ENCODE data around the gene HIPK1.
A peak's percentile ranks its signal among the peaks of the same experiment; 100 is the strongest.

HIPK1 gene

DNA sequence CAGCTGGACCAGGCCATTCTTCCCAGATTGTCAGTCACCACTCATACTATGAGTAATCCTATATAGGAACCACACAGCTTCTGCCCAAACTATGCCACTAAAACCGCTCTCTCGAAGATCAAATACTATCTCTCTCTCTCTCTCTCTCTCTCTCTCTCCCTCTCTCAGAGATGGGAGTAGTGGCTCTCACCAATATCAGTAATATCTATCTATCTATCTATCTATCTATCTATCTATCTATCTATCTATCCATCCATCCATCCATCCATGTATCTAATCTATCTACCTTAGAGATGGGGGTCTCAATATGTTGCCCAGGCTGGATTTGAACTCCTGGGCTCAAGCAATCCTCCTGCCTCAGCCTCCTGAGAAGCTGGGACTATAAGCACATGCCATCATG, 4.7 kb upstream of the HIPK1 start:
- Histone ChIP-seq H3K27ac (ENCODE audit: low read depth, low read length) (no peak overlapping the region), H4K20me1 (ENCODE audit: low read depth, low read length) (no peaks in the 10 kb centered on the region), H2AFZ (ENCODE audit: low read depth, low read length, severe bottlenecking) (no peak overlapping the region), H3K9me2 (replicated peaks; ENCODE audit: insufficient read depth, low read length) (no peaks in the 10 kb centered on the region), H3K79me2 (ENCODE audit: insufficient read depth, low read length) (no peaks in the 10 kb centered on the region), H3K9me3 (ENCODE audit: insufficient read depth, low read length) (no peaks in the 10 kb centered on the region), H3K36me3 (ENCODE audit: low read length) (no peaks in the 10 kb centered on the region), H3K4me3 (ENCODE audit: insufficient read depth, low read length, poor library complexity, severe bottlenecking) (no peak overlapping the region), H3K27me3 (ENCODE audit: low read length) (no peaks in the 10 kb centered on the region), H3K4me2 (ENCODE audit: low read depth, low read length, poor library complexity, severe bottlenecking) (no peak overlapping the region), H3K9ac (ENCODE audit: low read length) (no peak overlapping the region), H3F3A (ENCODE audit: insufficient read depth) (peaks cover 7% of the 10 kb centered on the region; the same call in 1 of the 2 replicates)
- TF ChIP-seq, protein P1, sequence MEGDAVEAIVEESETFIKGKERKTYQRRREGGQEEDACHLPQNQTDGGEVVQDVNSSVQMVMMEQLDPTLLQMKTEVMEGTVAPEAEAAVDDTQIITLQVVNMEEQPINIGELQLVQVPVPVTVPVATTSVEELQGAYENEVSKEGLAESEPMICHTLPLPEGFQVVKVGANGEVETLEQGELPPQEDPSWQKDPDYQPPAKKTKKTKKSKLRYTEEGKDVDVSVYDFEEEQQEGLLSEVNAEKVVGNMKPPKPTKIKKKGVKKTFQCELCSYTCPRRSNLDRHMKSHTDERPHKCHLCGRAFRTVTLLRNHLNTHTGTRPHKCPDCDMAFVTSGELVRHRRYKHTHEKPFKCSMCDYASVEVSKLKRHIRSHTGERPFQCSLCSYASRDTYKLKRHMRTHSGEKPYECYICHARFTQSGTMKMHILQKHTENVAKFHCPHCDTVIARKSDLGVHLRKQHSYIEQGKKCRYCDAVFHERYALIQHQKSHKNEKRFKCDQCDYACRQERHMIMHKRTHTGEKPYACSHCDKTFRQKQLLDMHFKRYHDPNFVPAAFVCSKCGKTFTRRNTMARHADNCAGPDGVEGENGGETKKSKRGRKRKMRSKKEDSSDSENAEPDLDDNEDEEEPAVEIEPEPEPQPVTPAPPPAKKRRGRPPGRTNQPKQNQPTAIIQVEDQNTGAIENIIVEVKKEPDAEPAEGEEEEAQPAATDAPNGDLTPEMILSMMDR (IDR thresholded peaks at IDR 0.05; ENCODE audit: insufficient read depth, low read length, poor library complexity, severe bottlenecking) = no peak
- TF ChIP-seq EZH2phosphoT487 (conservative IDR thresholded peaks at IDR 0.05; ENCODE audit: low read length) = no peak

DNA sequence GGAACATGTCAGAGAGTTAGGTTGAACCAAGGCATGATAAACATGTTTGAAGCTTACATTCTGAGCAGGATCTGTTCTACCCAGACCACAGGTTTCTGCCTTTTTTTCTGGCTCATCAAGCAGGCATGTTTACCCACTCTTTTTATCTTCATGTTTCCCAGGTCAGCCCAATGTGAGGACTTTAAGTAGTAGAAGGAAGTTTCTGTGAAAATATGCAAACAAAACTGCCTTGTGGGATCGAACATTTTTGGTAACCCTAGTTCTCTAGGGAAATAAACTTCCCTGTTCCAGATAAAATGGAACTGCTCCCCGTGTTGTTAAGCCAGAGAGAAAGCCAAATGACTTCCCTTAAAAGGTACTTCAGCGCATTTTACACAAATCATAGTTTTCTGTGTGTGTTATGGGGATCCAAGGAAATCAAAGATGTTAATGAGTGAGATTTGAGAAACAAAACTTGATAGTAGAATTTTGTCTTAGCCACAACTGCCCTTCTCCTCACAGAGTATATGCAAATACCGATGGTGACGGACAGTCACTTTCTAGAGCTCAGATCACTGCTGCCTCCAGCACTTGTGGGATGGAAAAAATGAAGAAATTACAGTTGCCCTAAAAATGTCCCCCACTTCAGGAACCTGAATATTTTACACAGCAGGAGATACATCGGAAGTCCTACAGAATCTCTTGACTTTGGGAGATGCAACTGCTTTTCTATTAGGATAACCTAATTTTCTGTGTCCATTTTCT, 765 bp upstream of the HIPK1 start:
- peaks cover 37% of the 10 kb centered on the region for H3K79me2 ChIP-seq (ENCODE audit: insufficient read depth, low read length)

DNA sequence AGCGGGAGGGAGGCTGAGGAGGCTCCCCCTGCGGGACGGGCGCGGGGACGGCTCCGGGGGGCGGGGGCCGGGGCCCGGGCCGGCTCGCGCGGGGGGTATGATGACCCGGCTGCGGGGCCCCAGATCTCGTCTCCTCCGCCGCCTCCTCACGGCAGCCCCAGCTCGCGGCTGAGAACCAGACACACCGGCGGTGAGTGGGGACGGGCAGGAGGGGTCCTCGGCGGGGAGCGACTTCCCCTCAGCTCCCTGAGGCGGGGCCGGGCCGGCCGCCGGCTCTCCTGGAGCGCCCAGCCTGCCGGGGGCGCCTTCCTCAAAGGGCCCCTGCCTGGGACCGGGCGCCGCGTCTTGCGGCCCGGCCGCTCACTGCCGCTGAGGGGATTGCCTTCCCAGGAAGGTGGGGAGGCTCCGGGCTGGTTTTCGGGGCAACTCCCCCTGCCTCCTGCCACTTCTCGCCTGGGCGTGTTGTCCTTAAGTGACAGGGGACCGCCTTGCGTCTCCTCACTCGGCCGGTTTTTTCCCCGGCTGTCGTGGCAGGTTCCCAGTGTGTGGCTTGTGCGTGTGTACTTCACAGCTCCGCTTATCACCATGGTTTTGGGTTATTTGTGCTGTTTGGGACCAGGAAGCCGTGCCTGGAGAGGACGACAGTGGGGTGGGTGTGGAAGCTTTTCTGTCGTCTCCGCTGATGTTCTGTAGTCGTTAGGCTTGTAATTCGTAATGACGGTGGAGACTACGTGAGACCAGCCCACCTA, 800 bp downstream of the HIPK1 start:
- Histone ChIP-seq H3K36me3 (ENCODE audit: low read length) (no peaks in the 10 kb centered on the region), H3K9me3 (ENCODE audit: insufficient read depth, low read length) (no peaks in the 10 kb centered on the region), H3K9ac (ENCODE audit: low read length) (peak overlapping the region; percentile 68), H4K20me1 (ENCODE audit: low read depth, low read length) (peaks cover 4% of the 10 kb centered on the region; the same call in 1 of the 2 replicates), H3K9me2 (replicated peaks; ENCODE audit: insufficient read depth, low read length) (no peaks in the 10 kb centered on the region), H3K27me3 (ENCODE audit: low read length) (no peaks in the 10 kb centered on the region), H3K27ac (ENCODE audit: low read depth, low read length) (peak overlapping the region; percentile 56), H3K4me3 (ENCODE audit: insufficient read depth, low read length, poor library complexity, severe bottlenecking) (peak overlapping the region; percentile 81), H3K79me2 (ENCODE audit: insufficient read depth, low read length) (peaks cover 52% of the 10 kb centered on the region), H2AFZ (ENCODE audit: low read depth, low read length, severe bottlenecking) (peak overlapping the region; percentile 25), H3K4me2 (ENCODE audit: low read depth, low read length, poor library complexity, severe bottlenecking) (peak overlapping the region; percentile 62), H3F3A (ENCODE audit: insufficient read depth) (peaks cover 7% of the 10 kb centered on the region; the same call in 1 of the 2 replicates)
- TF ChIP-seq EZH2phosphoT487 (conservative IDR thresholded peaks at IDR 0.05; ENCODE audit: low read length) = no peak
- TF ChIP-seq, protein P1 (IDR thresholded peaks at IDR 0.05; ENCODE audit: insufficient read depth, low read length, poor library complexity, severe bottlenecking) = no peak

More for the DNA sequence above, 765 bp upstream of the HIPK1 start:
- H3K9me3 ChIP-seq (ENCODE audit: insufficient read depth, low read length) = no peaks in the 10 kb centered on the region
- H3K9me2 ChIP-seq (replicated peaks; ENCODE audit: insufficient read depth, low read length) = no peaks in the 10 kb centered on the region
- H3F3A ChIP-seq (ENCODE audit: insufficient read depth) = peaks cover 7% of the 10 kb centered on the region; the same call in 1 of the 2 replicates
- peak overlapping the region; percentile 68 for H3K9ac ChIP-seq (ENCODE audit: low read length)
- no peaks in the 10 kb centered on the region for H3K27me3 ChIP-seq (ENCODE audit: low read length)
- H3K4me2 ChIP-seq (ENCODE audit: low read depth, low read length, poor library complexity, severe bottlenecking) = peak overlapping the region; percentile 62
- H3K36me3 ChIP-seq (ENCODE audit: low read length) = no peaks in the 10 kb centered on the region
- H4K20me1 ChIP-seq (ENCODE audit: low read depth, low read length) = peaks cover 4% of the 10 kb centered on the region; the same call in 1 of the 2 replicates
- no peak for TF ChIP-seq EZH2phosphoT487 (conservative IDR thresholded peaks at IDR 0.05; ENCODE audit: low read length)
- TF ChIP-seq, protein P1 (IDR thresholded peaks at IDR 0.05; ENCODE audit: insufficient read depth, low read length, poor library complexity, severe bottlenecking) = no peak
- H3K4me3 ChIP-seq (ENCODE audit: insufficient read depth, low read length, poor library complexity, severe bottlenecking) = peak overlapping the region; percentile 81
- H2AFZ ChIP-seq (ENCODE audit: low read depth, low read length, severe bottlenecking) = peak overlapping the region; percentile 56
- H3K27ac ChIP-seq (ENCODE audit: low read depth, low read length) = peak overlapping the region; percentile 56

Measured in SU-DHL-6 (cell line).